DOHH2 (cell line): ENCODE data around the gene CPED1.

ENCODE experiments used
- H3F3A ChIP-seq: fragments of 200-600 bp; sonication (generic), shearing (Covaris generic); 2 replicates; pipeline ENCODE4 v1.6.0; 2016; ENCODE audit warnings: antibody characterized with exemption, mild to moderate bottlenecking; ENCODE audit not compliant: control insufficient read depth, insufficient read depth
- H3K27ac ChIP-seq: fragments of 200-600 bp; sonication (generic); 2 replicates; pipeline ENCODE4 v1.5.1; 2014; ENCODE audit warnings: low read depth, mild to moderate bottlenecking, low read length, moderate library complexity
- H3K27me3 ChIP-seq: fragments of 200-600 bp; sonication (generic); 2 replicates; pipeline ENCODE4 v1.6.1; 2014; ENCODE audit warnings: mild to moderate bottlenecking, low read length, mixed read lengths; ENCODE audit not compliant: control insufficient read depth
- H3K36me3 ChIP-seq: fragments of 200-600 bp; sonication (generic); 2 replicates; pipeline ENCODE4 v1.6.1; 2014; ENCODE audit warnings: mild to moderate bottlenecking, low read length, moderate library complexity, mixed read lengths; ENCODE audit not compliant: control insufficient read depth
- H3K4me1 ChIP-seq: fragments of 200-600 bp; sonication (generic); 2 replicates; pipeline ENCODE4 v1.6.1; 2014; ENCODE audit warnings: mild to moderate bottlenecking, low read length, mixed read lengths; ENCODE audit not compliant: control insufficient read depth
- H3K4me2 ChIP-seq: fragments of 200-600 bp; sonication (generic); 2 replicates; pipeline ENCODE4 v1.6.0; 2014; ENCODE audit warnings: mild to moderate bottlenecking, low read length, moderate library complexity
- H3K4me3 ChIP-seq: fragments of 200-600 bp; sonication (generic); 2 replicates; pipeline ENCODE4 v1.5.1; 2014; ENCODE audit warnings: mild to moderate bottlenecking, low read length, mixed read lengths
- H3K79me2 ChIP-seq: fragments of 200-600 bp; sonication (generic); 2 replicates; pipeline ENCODE4 v1.6.1; 2014; ENCODE audit warnings: mild to moderate bottlenecking, low read length, mixed read lengths; ENCODE audit not compliant: control insufficient read depth
- H3K9me2 ChIP-seq: fragments of 200-600 bp; sonication (generic); replicated peaks from 2 replicates; pipeline ENCODE4 v1.6.1; 2014; ENCODE audit warnings: mild to moderate bottlenecking, low read length, mixed read lengths; ENCODE audit not compliant: control insufficient read depth
- H3K9me3 ChIP-seq: fragments of 200-600 bp; sonication (generic); 2 replicates; pipeline ENCODE4 v1.6.1; 2014; ENCODE audit warnings: antibody characterized with exemption, low read length, mixed read lengths; ENCODE audit not compliant: control insufficient read depth, insufficient read depth
- H4K20me1 ChIP-seq: fragments of 200-600 bp; sonication (generic); 2 replicates; pipeline ENCODE4 v1.6.0; 2014; ENCODE audit warnings: low read depth, mild to moderate bottlenecking, antibody characterized with exemption, low read length, moderate library complexity; ENCODE audit not compliant: control insufficient read depth, insufficient read depth
- CTCF ChIP-seq: fragments of 200-600 bp; sonication (generic); IDR thresholded peaks from one replicate; pipeline ENCODE4 v1.5.1; 2014; ENCODE audit warnings: antibody characterized with exemption, mild to moderate bottlenecking, low read depth, low read length; ENCODE audit not compliant: poor library complexity, severe bottlenecking
- EZH2phosphoT487 ChIP-seq: fragments of 200-600 bp; sonication (generic); IDR thresholded peaks from 2 replicates; pipeline ENCODE4 v1.6.1; 2017; ENCODE audit warnings: borderline replicate concordance, mild to moderate bottlenecking, antibody characterized with exemption, low read length, moderate library complexity, mixed read lengths

Gene CPED1

GRCh38 chr7:121303422-121304101 lies 315.1 kb downstream of the CPED1 start:
- Histone ChIP-seq H3K4me1 (no peaks in the 10 kb centered on the region), H3K27ac (no peak overlapping the region), H3K79me2 (no peaks in the 10 kb centered on the region), H3K9me3 (no peaks in the 10 kb centered on the region), H3K4me2 (no peak overlapping the region), H3K4me3 (no peak overlapping the region), H3K36me3 (no peaks in the 10 kb centered on the region), H3F3A (no peaks in the 10 kb centered on the region), H3K27me3 (no peaks in the 10 kb centered on the region), H3K9me2 (no peaks in the 10 kb centered on the region), H4K20me1 (no peaks in the 10 kb centered on the region)
- TF ChIP-seq CTCF (no peak), EZH2phosphoT487 (no peak)

GRCh38 chr7:121304102-121304658 lies 315.7 kb downstream of the CPED1 start:
- H3K36me3 ChIP-seq, result no peaks in the 10 kb centered on the region
- H3F3A ChIP-seq, result no peaks in the 10 kb centered on the region
- H3K79me2 ChIP-seq, result no peaks in the 10 kb centered on the region
- TF ChIP-seq EZH2phosphoT487, result no peak
- TF ChIP-seq CTCF, result no peak
- no peaks in the 10 kb centered on the region for H3K9me2 ChIP-seq
- H3K4me1 ChIP-seq, result no peaks in the 10 kb centered on the region
- H4K20me1 ChIP-seq, result no peaks in the 10 kb centered on the region
- no peak overlapping the region for H3K4me2 ChIP-seq
- H3K27me3 ChIP-seq, result no peaks in the 10 kb centered on the region
- H3K9me3 ChIP-seq, result no peaks in the 10 kb centered on the region
- no peak overlapping the region for H3K4me3 ChIP-seq
- no peak overlapping the region for H3K27ac ChIP-seq

GRCh38 chr7:121305109-121305508 lies 316.6 kb downstream of the CPED1 start:
- H4K20me1 ChIP-seq, result no peaks in the 10 kb centered on the region
- no peak overlapping the region for H3K27ac ChIP-seq
- no peaks in the 10 kb centered on the region for H3K4me1 ChIP-seq
- no peak overlapping the region for H3K4me3 ChIP-seq
- no peaks in the 10 kb centered on the region for H3K79me2 ChIP-seq
- no peak overlapping the region for H3K4me2 ChIP-seq
- H3K9me2 ChIP-seq, result no peaks in the 10 kb centered on the region
- no peaks in the 10 kb centered on the region for H3K27me3 ChIP-seq
- no peaks in the 10 kb centered on the region for H3F3A ChIP-seq
- TF ChIP-seq EZH2phosphoT487 (no peak), CTCF (no peak)
- no peaks in the 10 kb centered on the region for H3K9me3 ChIP-seq
- H3K36me3 ChIP-seq, result no peaks in the 10 kb centered on the region
